ENCODE results near the gene DDR2. TPM values are rescaled to one million over a fixed set of nuclear protein-coding genes. Genes with fewer than 3 reads are reported as not detected.

The DDR2 gene
- 0.31 to 0.68 TPM (median 0.47 TPM) in 5 replicates for total RNA-seq (2022; extraction: Qiagen RNA extraction; ENCODE audit: low read depth)

DNA sequence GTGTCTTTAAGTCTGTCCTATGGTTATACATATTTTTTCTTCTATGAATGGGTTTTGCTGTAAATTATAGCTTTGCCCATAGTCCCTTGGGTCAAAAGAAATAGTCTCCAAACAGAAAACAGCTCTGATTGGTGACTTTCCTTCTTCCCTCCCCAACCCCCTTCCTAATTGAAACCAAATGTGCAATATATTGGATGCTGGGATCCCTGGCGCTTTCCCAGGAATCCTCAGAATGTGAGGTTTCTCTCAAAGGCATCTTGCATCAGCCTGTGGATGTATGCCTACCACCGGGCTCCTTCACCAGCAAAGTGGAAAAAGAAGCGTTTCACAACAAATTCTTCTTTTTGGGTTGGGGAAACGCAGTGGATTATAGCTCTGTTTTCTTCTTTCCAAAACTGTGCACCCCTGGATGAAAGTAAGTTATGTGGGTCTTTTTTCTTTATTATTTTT is at the start of gene DDR2:
TSS of gene DDR2 (plus strand) at position 248 of the 450 bp plus-strand sequence. CDS start 86,600 bp downstream, outside the sequence.

GRCh38 chr1:162790303-162790984 is 158.2 kb downstream of the DDR2 start, which contains the start of gene HSD17B7:
HSD17B7 (plus strand) TSS chr1:162790702; CDS start chr1:162790801, 99 bp downstream.

Other genes with a start within 250 kb of the DDR2 start
- 0.08 to 0.18 TPM (median 0.09 TPM) in 5 replicates for gene SH2D1B, start 220.3 kb upstream of the DDR2 start, total RNA-seq (2022; extraction: Qiagen RNA extraction; ENCODE audit: low read depth)
- gene UHMK1, start 134.6 kb upstream of the DDR2 start, total RNA-seq (2022; extraction: Qiagen RNA extraction; ENCODE audit: low read depth): 7.4 to 23.1 TPM (median 18.0 TPM) in 5 replicates
- gene UAP1, start 70.7 kb upstream of the DDR2 start, total RNA-seq (2022; extraction: Qiagen RNA extraction; ENCODE audit: low read depth): 24.1 to 36.0 TPM (median 30.0 TPM) in 5 replicates
- 7.6 to 10.3 TPM (median 8.8 TPM) in 5 replicates for gene HSD17B7, start 158.2 kb downstream of the DDR2 start, total RNA-seq (2022; extraction: Qiagen RNA extraction; ENCODE audit: low read depth)
- not detected in 5 replicates for gene CCDC190, start 228.7 kb downstream of the DDR2 start, total RNA-seq (2022; extraction: Qiagen RNA extraction; ENCODE audit: low read depth)